ENCODE results near the gene EBLN2. TPM values are rescaled to one million over a fixed set of nuclear protein-coding genes. Genes with fewer than 3 reads are reported as not detected.
"Not testable (repeated sequence)": the region's sequence is repeated elsewhere in the genome, so short reads cannot be mapped to it uniquely, and the experiment has no call there.

Gene EBLN2
- total and polyA plus RNA-seq, 9 donors: 1.1 to 5.3 (median 2.1) TPM

DNA sequence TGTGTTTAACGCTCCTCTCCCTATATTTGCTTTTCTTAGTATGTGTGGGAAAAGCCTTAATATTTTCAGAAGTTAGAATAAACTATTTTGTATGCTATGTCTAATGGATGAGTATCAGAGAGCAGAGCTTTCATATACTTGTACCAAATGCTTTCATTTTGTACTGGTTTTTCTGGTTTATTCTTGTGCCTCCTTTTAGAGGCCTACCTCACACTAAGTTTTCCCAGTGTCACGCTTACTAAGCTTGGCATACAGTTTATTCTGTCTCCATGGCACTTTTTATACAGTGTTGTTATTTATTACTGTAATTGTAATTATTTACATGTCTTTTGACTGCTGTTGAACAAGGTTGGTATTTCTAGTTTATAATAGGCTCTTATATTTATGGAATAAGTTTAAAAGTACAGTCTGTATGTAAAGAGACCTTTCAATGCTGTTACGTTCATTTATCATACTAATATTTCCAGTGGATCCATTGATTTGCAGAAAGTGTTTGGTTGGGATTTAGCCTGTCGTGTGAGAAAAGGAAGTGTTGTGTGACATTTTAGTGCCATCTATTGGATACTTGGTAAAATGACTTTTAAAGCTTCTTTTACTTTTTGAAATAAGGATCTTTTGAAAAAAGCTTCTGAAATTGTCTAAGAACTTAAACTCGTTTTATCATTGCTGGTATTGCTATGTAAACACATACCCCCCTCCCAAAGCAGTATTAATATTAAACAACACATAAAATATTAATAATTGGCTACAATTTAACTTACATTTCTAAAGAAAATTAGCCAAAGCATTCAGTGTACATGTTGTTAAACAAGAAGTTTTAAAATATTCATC is 5.2 kb upstream of the EBLN2 start:
- peak; percentile 63 for DNase-seq
- Histone ChIP-seq H3K27ac (ENCODE audit: low read length) (no peak overlapping the region), H3K27me3 (ENCODE audit: control insufficient read depth, insufficient read depth, low read length) (no peaks in the 10 kb centered on the region), H3K4me1 (ENCODE audit: control insufficient read depth, insufficient read depth, low read length) (no peaks in the 10 kb centered on the region), H3K9me3 (replicated peaks; ENCODE audit: control insufficient read depth, low read depth, low read length) (no peaks in the 10 kb centered on the region), H3K36me3 (ENCODE audit: control insufficient read depth, insufficient read depth, low read length) (no peaks in the 10 kb centered on the region), H3K4me3 (ENCODE audit: low read length) (no peak overlapping the region)
- no CpG with 5 or more reads among the region's 5 CpGs for WGBS (ENCODE audit: insufficient coverage)

DNA sequence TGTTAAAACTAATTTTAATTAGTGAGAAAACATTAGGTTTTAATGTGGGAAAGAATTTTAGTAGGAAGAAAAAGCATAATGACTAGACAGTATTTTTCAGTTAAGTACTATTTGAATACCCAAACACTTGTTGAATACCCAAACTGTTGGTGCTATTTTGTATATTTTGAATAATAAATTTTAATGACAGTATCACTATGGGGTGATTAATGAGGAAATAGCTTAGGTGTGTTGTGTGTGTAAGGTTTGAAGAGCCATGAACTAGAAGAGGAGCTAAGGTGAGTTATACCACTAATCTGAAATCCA is 4.7 kb upstream of the EBLN2 start:
- H3K4me1 ChIP-seq (ENCODE audit: control insufficient read depth, insufficient read depth, low read length): no peaks in the 10 kb centered on the region
- H3K4me3 ChIP-seq (ENCODE audit: low read length): no peak overlapping the region
- no peak for DNase-seq
- H3K27me3 ChIP-seq (ENCODE audit: control insufficient read depth, insufficient read depth, low read length): no peaks in the 10 kb centered on the region
- no peaks in the 10 kb centered on the region for H3K9me3 ChIP-seq (replicated peaks; ENCODE audit: control insufficient read depth, low read depth, low read length)
- no peak overlapping the region for H3K27ac ChIP-seq (ENCODE audit: low read length)
- peaks cover 3% of the 10 kb centered on the region for H3K36me3 ChIP-seq (ENCODE audit: control insufficient read depth, insufficient read depth, low read length)

DNA sequence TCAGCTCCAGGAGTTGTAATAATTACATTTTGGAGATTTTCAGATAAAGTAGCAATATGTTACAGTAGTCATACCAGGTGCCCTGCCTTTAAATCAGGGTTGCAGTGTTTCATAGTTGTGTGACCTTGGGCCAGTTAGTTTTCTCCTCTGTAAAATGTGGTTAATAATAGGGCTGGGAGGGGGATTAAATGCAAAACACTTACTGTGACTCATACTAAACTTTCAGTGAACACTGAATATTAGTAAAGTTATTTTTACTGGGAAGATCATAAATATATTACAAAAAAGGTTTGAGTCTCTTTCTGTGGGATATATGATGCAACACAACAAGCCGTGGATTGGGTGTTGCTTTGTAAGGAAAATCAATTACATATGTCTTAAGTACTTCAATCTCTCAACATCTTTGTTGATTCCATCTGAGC is 1.1 kb upstream of the EBLN2 start:
- Histone ChIP-seq H3K4me1 (ENCODE audit: control insufficient read depth, insufficient read depth, low read length) (no peaks in the 10 kb centered on the region), H3K27ac (ENCODE audit: low read length) (no peak overlapping the region), H3K27me3 (ENCODE audit: control insufficient read depth, insufficient read depth, low read length) (no peaks in the 10 kb centered on the region), H3K9me3 (replicated peaks; ENCODE audit: control insufficient read depth, low read depth, low read length) (no peaks in the 10 kb centered on the region), H3K36me3 (ENCODE audit: control insufficient read depth, insufficient read depth, low read length) (peaks cover 21% of the 10 kb centered on the region), H3K4me3 (ENCODE audit: low read length) (no peak overlapping the region)
- DNase-seq: peak; percentile 19
- WGBS (ENCODE audit: insufficient coverage): no CpG with 5 or more reads among the region's 1 CpG

DNA sequence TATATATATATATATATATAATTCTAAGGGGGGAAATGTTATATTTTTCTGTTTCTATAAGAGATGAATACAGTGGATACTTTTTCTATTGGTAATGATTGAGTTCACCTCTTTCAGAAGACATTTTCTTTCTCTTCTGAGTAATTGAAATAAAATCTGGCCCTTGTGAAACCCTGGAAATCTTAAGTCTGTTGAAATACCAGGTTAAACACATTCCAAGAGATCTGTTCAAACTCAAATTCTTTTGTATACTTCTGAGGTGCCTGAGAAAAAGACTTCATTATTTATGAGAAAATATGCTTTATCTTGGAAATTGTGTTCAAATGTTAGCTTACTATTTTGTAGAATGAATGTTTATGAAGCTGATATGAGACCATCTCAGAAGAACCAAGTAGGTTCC is 4.8 kb downstream of the EBLN2 start:
- peaks cover 23% of the 10 kb centered on the region for H3K36me3 ChIP-seq (ENCODE audit: control insufficient read depth, insufficient read depth, low read length)
- not testable (repeated sequence) for H3K9me3 ChIP-seq (replicated peaks; ENCODE audit: control insufficient read depth, low read depth, low read length); H3K4me3 ChIP-seq (ENCODE audit: low read length); H3K4me1 ChIP-seq (ENCODE audit: control insufficient read depth, insufficient read depth, low read length); H3K27ac ChIP-seq (ENCODE audit: low read length); DNase-seq; H3K27me3 ChIP-seq (ENCODE audit: control insufficient read depth, insufficient read depth, low read length)

DNA sequence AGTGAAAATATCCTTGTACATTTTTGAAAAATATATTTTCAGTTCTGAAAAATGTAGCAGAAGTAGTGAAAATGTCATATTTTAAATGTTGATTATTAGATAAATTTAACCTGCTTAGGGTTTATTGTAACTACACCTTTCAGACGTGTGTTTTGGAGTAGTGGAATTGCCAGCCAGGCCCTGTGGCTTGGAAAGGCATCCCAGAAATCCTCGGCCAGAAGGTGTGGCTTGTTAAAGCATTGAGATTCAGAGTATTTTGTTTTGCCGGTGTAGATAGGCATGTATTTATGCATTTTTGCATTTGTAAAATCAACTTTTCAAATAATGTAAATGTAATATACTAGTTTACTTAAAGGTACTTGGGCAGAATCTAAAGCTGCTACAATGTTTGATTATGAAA is 7.0 kb downstream of the EBLN2 start:
- H3K27ac ChIP-seq (ENCODE audit: low read length): no peak overlapping the region
- DNase-seq: no peak
- WGBS (ENCODE audit: insufficient coverage): 67% methylated on average over 1 of the region's 3 CpGs
- no peak overlapping the region for H3K4me3 ChIP-seq (ENCODE audit: low read length)
- peaks cover 8% of the 10 kb centered on the region for H3K36me3 ChIP-seq (ENCODE audit: control insufficient read depth, insufficient read depth, low read length)
- no peaks in the 10 kb centered on the region for H3K27me3 ChIP-seq (ENCODE audit: control insufficient read depth, insufficient read depth, low read length)
- H3K4me1 ChIP-seq (ENCODE audit: control insufficient read depth, insufficient read depth, low read length): peaks cover 2% of the 10 kb centered on the region
- no peaks in the 10 kb centered on the region for H3K9me3 ChIP-seq (replicated peaks; ENCODE audit: control insufficient read depth, low read depth, low read length)

DNA sequence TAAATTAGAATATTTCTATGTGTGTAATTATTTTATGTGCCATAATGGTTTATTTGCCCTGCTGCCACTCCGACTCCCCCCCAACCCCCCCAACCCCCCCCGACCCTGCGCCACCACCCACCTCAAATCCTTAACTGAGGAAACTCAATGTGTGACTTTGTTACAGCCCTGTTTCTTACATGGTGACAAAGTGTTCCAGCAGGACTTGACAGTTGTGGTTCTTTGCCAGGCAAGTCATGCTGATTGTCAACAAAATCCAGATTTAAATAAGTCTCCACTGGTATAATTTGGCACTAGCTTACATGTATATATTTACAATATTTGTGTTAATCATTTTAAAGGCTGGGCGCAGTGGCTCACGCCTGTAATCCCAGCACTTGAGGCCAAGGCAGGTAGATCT is 7.7 kb downstream of the EBLN2 start:
- WGBS (ENCODE audit: insufficient coverage): no CpG with 5 or more reads among the region's 5 CpGs
- H3K27ac ChIP-seq (ENCODE audit: low read length): no peak overlapping the region
- H3K9me3 ChIP-seq (replicated peaks; ENCODE audit: control insufficient read depth, low read depth, low read length): no peaks in the 10 kb centered on the region

DNA sequence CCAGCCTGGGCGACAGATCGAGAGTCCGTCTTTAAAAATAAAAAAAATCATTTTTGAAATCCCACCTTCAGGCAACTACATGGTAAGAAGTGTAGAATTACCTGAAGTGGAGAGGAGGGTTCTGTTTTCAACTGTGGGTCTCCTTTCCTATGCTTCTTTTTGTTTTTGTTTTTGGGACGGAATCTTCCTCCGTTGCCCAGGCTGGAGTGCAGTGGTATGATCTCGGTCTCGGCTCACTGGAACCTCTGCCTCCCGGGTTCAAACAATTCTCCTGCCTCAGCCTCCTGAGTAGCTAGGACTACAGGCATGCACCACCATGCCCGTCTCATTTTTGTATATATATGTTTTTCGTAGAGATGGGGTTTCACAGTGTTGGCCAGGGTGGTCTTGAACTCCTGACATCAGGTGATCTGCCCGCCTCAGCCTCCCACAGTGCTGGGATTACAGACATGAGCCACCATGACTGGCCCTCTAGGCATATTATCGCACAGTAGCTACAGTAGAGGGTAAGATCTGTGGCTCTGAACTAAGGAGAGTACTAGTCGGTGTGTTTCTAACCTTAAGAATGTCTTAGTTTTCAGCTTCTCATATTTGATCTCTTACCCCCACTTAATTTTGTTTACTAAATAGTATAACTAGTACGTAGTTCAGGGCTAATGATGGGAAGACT is 8.5 kb downstream of the EBLN2 start:
- H3K4me1 ChIP-seq (ENCODE audit: control insufficient read depth, insufficient read depth, low read length): peaks cover 2% of the 10 kb centered on the region
- H3K36me3 ChIP-seq (ENCODE audit: control insufficient read depth, insufficient read depth, low read length): peaks cover 5% of the 10 kb centered on the region
- 100% methylated on average over 1 of the region's 14 CpGs for WGBS (ENCODE audit: insufficient coverage)
- H3K9me3 ChIP-seq (replicated peaks; ENCODE audit: control insufficient read depth, low read depth, low read length): no peaks in the 10 kb centered on the region
- no peak overlapping the region for H3K4me3 ChIP-seq (ENCODE audit: low read length)
- no peak overlapping the region for H3K27ac ChIP-seq (ENCODE audit: low read length)
- no peak for DNase-seq
- H3K27me3 ChIP-seq (ENCODE audit: control insufficient read depth, insufficient read depth, low read length): no peaks in the 10 kb centered on the region

More for the DNA sequence above, 7.7 kb downstream of the EBLN2 start:
- Histone ChIP-seq H3K4me3 (ENCODE audit: low read length) (no peak overlapping the region), H3K4me1 (ENCODE audit: control insufficient read depth, insufficient read depth, low read length) (peaks cover 2% of the 10 kb centered on the region), H3K27me3 (ENCODE audit: control insufficient read depth, insufficient read depth, low read length) (no peaks in the 10 kb centered on the region), H3K36me3 (ENCODE audit: control insufficient read depth, insufficient read depth, low read length) (peaks cover 8% of the 10 kb centered on the region)
- DNase-seq: no peak

DNA sequence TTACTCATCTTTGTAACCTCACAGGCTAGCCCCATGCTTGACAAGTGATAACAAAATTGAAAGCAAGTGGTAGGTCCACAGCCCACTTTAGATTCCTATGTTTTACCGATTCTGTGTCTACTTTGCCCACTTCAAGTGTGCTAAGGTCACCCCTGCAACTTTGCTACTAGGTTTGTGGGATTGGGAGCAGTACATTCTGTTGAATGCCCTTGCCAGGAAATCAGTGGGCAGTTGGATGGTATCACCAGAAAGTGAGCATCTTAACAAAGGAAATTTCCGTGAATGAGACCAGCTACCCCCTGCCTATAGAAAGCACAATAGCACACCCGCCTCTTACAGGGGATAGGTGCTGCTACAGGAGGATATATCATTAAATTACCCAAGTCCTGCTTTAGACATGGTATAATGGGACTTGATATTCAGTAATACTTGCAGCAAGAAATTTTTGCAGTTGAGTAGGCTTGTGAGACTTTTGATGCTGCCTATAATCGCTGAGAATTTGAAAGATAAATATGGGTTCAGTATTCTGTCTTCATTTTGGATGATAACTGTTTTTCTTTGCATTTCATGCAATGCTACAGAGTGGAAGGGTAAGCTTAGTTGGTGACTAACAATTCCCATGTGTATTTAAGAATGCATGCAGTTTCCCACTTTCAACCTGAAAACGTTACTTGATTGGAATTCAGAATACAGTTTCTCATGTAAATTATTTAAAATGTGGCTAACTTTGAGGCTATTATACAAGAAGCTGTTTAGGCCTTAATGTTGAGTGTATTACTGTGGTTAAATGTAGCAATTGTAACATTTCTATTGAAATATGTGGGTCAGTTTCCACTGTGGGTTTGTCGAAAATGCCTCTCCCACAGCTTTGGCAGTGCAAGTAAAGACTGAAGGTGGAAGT is 9.5 kb downstream of the EBLN2 start:
- Histone ChIP-seq H3K27ac (ENCODE audit: low read length) (no peak overlapping the region), H3K9me3 (replicated peaks; ENCODE audit: control insufficient read depth, low read depth, low read length) (no peaks in the 10 kb centered on the region), H3K36me3 (ENCODE audit: control insufficient read depth, insufficient read depth, low read length) (peaks cover 3% of the 10 kb centered on the region), H3K27me3 (ENCODE audit: control insufficient read depth, insufficient read depth, low read length) (no peaks in the 10 kb centered on the region), H3K4me1 (ENCODE audit: control insufficient read depth, insufficient read depth, low read length) (peaks cover 2% of the 10 kb centered on the region), H3K4me3 (ENCODE audit: low read length) (no peak overlapping the region)
- WGBS (ENCODE audit: insufficient coverage): 50% methylated on average over 1 of the region's 6 CpGs
- no peak for DNase-seq

DNA sequence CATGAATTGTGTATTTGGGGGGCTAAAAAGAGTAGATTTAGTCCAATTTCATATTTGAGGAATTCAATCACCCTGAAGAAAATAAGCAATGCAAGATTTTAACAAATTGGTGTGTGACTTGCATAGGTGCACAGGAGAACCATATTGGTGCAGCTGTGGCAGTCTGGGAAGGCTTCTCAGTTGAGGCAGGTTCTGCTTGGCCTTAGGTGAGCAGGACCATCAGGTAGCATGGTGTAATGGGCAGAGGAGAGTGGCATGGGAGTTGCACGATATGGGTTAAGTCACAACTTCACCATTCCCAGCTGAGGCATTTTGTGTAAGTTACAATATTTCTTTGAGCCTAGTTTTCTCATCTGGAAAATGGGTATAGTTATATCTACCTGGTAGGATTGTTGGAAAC is 10.5 kb downstream of the EBLN2 start:
- no CpG with 5 or more reads among the region's 1 CpG for WGBS (ENCODE audit: insufficient coverage)

DNA sequence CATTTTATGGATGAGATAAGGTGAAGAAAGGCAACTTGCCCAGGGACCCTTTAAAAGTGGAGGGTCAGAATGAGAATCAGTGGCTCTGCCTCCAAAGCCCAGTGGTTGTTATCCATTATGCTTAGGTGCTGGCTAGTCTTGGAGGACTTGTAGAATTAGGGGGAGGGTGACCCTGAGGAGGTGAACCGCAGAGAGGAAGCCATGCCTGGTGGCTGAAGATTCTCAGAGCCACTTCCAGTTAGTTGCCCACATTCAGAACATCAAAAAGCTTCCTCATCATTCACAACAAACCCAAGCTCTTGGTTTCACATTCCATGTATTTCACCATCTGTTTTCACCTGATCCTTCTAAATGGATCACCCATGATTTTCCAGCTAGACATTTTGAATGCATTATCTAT is 11.2 kb downstream of the EBLN2 start:
- H3K36me3 ChIP-seq (ENCODE audit: control insufficient read depth, insufficient read depth, low read length): peaks cover 3% of the 10 kb centered on the region
- peaks cover 2% of the 10 kb centered on the region for H3K4me1 ChIP-seq (ENCODE audit: control insufficient read depth, insufficient read depth, low read length)
- H3K27me3 ChIP-seq (ENCODE audit: control insufficient read depth, insufficient read depth, low read length): no peaks in the 10 kb centered on the region
- no peak overlapping the region for H3K27ac ChIP-seq (ENCODE audit: low read length)
- DNase-seq: no peak
- WGBS (ENCODE audit: insufficient coverage): no CpG with 5 or more reads among the region's 1 CpG
- H3K9me3 ChIP-seq (replicated peaks; ENCODE audit: control insufficient read depth, low read depth, low read length): no peaks in the 10 kb centered on the region
- no peak overlapping the region for H3K4me3 ChIP-seq (ENCODE audit: low read length)

More for the DNA sequence above, 10.5 kb downstream of the EBLN2 start:
- H3K4me1 ChIP-seq (ENCODE audit: control insufficient read depth, insufficient read depth, low read length): peaks cover 2% of the 10 kb centered on the region
- H3K9me3 ChIP-seq (replicated peaks; ENCODE audit: control insufficient read depth, low read depth, low read length): no peaks in the 10 kb centered on the region
- H3K4me3 ChIP-seq (ENCODE audit: low read length): no peak overlapping the region
- DNase-seq: no peak
- no peak overlapping the region for H3K27ac ChIP-seq (ENCODE audit: low read length)
- no peaks in the 10 kb centered on the region for H3K27me3 ChIP-seq (ENCODE audit: control insufficient read depth, insufficient read depth, low read length)
- peaks cover 3% of the 10 kb centered on the region for H3K36me3 ChIP-seq (ENCODE audit: control insufficient read depth, insufficient read depth, low read length)
